ENCODE data around the gene C6orf89. TPM values are rescaled to one million over a fixed set of nuclear protein-coding genes. Genes with fewer than 3 reads are reported as not detected.

Gene C6orf89
- total RNA-seq, 1 donor = 58.2 TPM

- DNase-seq (ENCODE audit: low read depth) = no peak
- no peak overlapping the region for H3K4me3 ChIP-seq (ENCODE audit: low read depth, low read length)
- TF ChIP-seq CTCF (IDR thresholded peaks at IDR 0.05; ENCODE audit: insufficient read depth, low read length) = no peak
These were observed 38.6 kb upstream of the C6orf89 start for GRCh38 chr6:36847152-36847551.

GRCh38 chr6:36847991-36848390, 37.8 kb upstream of the C6orf89 start:
- DNase-seq (ENCODE audit: low read depth) = no peak
- TF ChIP-seq CTCF (IDR thresholded peaks at IDR 0.05; ENCODE audit: insufficient read depth, low read length) = no peak
- no peak overlapping the region for H3K4me3 ChIP-seq (ENCODE audit: low read depth, low read length)

GRCh38 chr6:36848658-36849441, 36.9 kb upstream of the C6orf89 start:
- DNase-seq (ENCODE audit: low read depth) = no peak
- TF ChIP-seq CTCF (IDR thresholded peaks at IDR 0.05; ENCODE audit: insufficient read depth, low read length) = no peak
- no peak overlapping the region for H3K4me3 ChIP-seq (ENCODE audit: low read depth, low read length)

- H3K4me3 ChIP-seq (ENCODE audit: low read depth, low read length) = no peak overlapping the region
- no peak for DNase-seq (ENCODE audit: low read depth)
- no peak for TF ChIP-seq CTCF (IDR thresholded peaks at IDR 0.05; ENCODE audit: insufficient read depth, low read length)
These were observed 35.7 kb upstream of the C6orf89 start for GRCh38 chr6:36850021-36850420.

- peak; percentile 81 for TF ChIP-seq CTCF (IDR thresholded peaks at IDR 0.05; ENCODE audit: insufficient read depth, low read length)
- DNase-seq (ENCODE audit: low read depth) = peak; percentile 92
- no peak overlapping the region for H3K4me3 ChIP-seq (ENCODE audit: low read depth, low read length)
These were observed 34.6 kb upstream of the C6orf89 start for GRCh38 chr6:36851149-36851614.

- peak; percentile 40 for DNase-seq (ENCODE audit: low read depth)
- H3K4me3 ChIP-seq (ENCODE audit: low read depth, low read length) = no peak overlapping the region
- no peak for TF ChIP-seq CTCF (IDR thresholded peaks at IDR 0.05; ENCODE audit: insufficient read depth, low read length)
These were observed 34.1 kb upstream of the C6orf89 start for GRCh38 chr6:36851626-36852025.

All from fibroblast of the aortic adventitia (primary cell).